ENCODE data around the gene FAM13B. TPM values are rescaled to one million over a fixed set of nuclear protein-coding genes. Genes with fewer than 3 reads are reported as not detected.

The FAM13B gene
- total and polyA plus RNA-seq, 2 of the 8 experiments (the other 6 are each of a cell fraction or from before 2014, with no cell fraction given), result 6.4 to 17.0 TPM

- Histone ChIP-seq H3K27me3 (replicated peaks in 1 of 4; ENCODE audit: control insufficient read depth in 3 of 4, extremely low read depth in 1 of 4, insufficient read depth in 3 of 4, low read length in 3 of 4) (no peaks in the 10 kb centered on the region), H4K5ac (ENCODE audit: insufficient read length, low read depth, low read length) (no peak overlapping the region), H4K91ac (replicated peaks; ENCODE audit: insufficient read length, low read length) (no peak overlapping the region), H4K8ac (ENCODE audit: extremely low read depth, insufficient read depth, low read length) (no peak overlapping the region), H3K23ac (ENCODE audit: insufficient read length) (no peak overlapping the region), H4K20me1 (replicated peaks in 1 of 2; ENCODE audit: control insufficient read depth in 1 of 2, insufficient read depth in 2 of 2, low read length in 2 of 2) (no peaks in the 10 kb centered on the region), H2BK15ac (ENCODE audit: low read length) (no peak overlapping the region), H3K23me2 (ENCODE audit: low read depth, low read length) (no peaks in the 10 kb centered on the region), H3K4me3 (ENCODE audit: extremely low read depth in 1 of 4, insufficient read depth in 2 of 4, low read depth in 3 of 4, low read length in 4 of 4) (no peak overlapping the region), H3K27ac (ENCODE audit: low read depth, low read length) (no peak overlapping the region), H3K4ac (replicated peaks; ENCODE audit: insufficient read length, low read depth, low read length) (no peak overlapping the region), H2BK20ac (ENCODE audit: low read length) (no peak overlapping the region), H2AK5ac (ENCODE audit: low read depth, low read length) (no peak overlapping the region), H3K79me1 (ENCODE audit: low read depth, low read length) (no peaks in the 10 kb centered on the region), H3K18ac (ENCODE audit: extremely low read depth, low read length) (no peak overlapping the region), H3K9me3 (ENCODE audit: insufficient read depth in 2 of 2, low read depth in 1 of 2, low read length in 1 of 2) (no peaks in the 10 kb centered on the region), H3K4me1 (replicated peaks in 1 of 4; ENCODE audit: control insufficient read depth in 3 of 4, insufficient read depth in 4 of 4, low read length in 3 of 4) (no peaks in the 10 kb centered on the region), H3K9ac (replicated peaks in 1 of 4; ENCODE audit: extremely low read depth in 1 of 4, low read depth in 3 of 4, low read length in 3 of 4) (no peak overlapping the region), H2BK5ac (ENCODE audit: low read depth, low read length) (no peak overlapping the region), H3K56ac (replicated peaks; ENCODE audit: insufficient read length, low read depth, low read length) (no peak overlapping the region), H3K36me3 (ENCODE audit: control insufficient read depth in 2 of 4, insufficient read depth in 4 of 4, low read length in 3 of 4) (peaks cover 19 to 74% (median 57%) of the 10 kb centered on the region in 4 experiments), H3K4me2 (ENCODE audit: insufficient read depth in 1 of 2, low read depth in 2 of 2, low read length in 2 of 2) (no peak overlapping the region), H3K79me2 (ENCODE audit: control insufficient read depth in 1 of 2, insufficient read depth in 2 of 2, low read length in 2 of 2) (no peaks in the 10 kb centered on the region), H2AFZ (ENCODE audit: low read length) (no peak overlapping the region), H2BK12ac (ENCODE audit: low read depth, low read length) (no peak overlapping the region), H2BK120ac (replicated peaks; ENCODE audit: low read depth, low read length) (no peak overlapping the region), H3K14ac (ENCODE audit: insufficient read length) (no peak overlapping the region)
- DNase-seq (ENCODE audit: low read depth in 1 of 2, low spot score in 2 of 2) (no peak), FAIRE-seq (no peak)
- ChIA-PET POLR2A (ENCODE audit: partially characterized antibody) (interaction anchor here (1.4 kb wide), 1 partner anchor 10 kb away, joined by 3 read pairs; no protein-coding TSS in a partner anchor), CTCF (ENCODE audit: partially characterized antibody) (no interaction called here)
- TF ChIP-seq RAD21 (IDR thresholded peaks at IDR 0.05 in 1 of 2, conservative IDR thresholded peaks at IDR 0.05 in 1 of 2; ENCODE audit: low read depth in 2 of 2, low read length in 2 of 2) (no peak), EGR1 (IDR thresholded peaks at IDR 0.05; ENCODE audit: borderline replicate concordance, low read depth, low read length) (no peak), BRCA1 (IDR thresholded peaks at IDR 0.05; ENCODE audit: low read depth, low read length) (no peak), RFX5 (IDR thresholded peaks at IDR 0.05; ENCODE audit: borderline replicate concordance, low read depth, low read length) (no peak), YY1 (IDR thresholded peaks at IDR 0.05; ENCODE audit: low read depth, low read length) (no peak), KDM4A (IDR thresholded peaks at IDR 0.05; ENCODE audit: low read depth, low read length, severe bottlenecking) (no peak), RXRA (IDR thresholded peaks at IDR 0.05; ENCODE audit: insufficient read depth, low read depth, low read length) (no peak), FOSL1 (IDR thresholded peaks at IDR 0.05; ENCODE audit: insufficient read depth, low read depth, low read length) (no peak), TCF12 (IDR thresholded peaks at IDR 0.05; ENCODE audit: low read depth, low read length) (no peak), USF2 (IDR thresholded peaks at IDR 0.05; ENCODE audit: low read length) (no peak), NANOG (IDR thresholded peaks at IDR 0.05; ENCODE audit: insufficient read depth, low read depth, low read length, poor library complexity, severe bottlenecking) (no peak)
- 88% methylated on average over 1 of the region's 1 CpG; no CpG with 5 or more reads in 1 of the 2 experiments for WGBS, 2 experiments (ENCODE audit: extremely low coverage in 1 of 2, insufficient coverage in 1 of 2, insufficient read length in 1 of 2, insufficient replicate concordance in 2 of 2, low coverage in 1 of 2, low lambda C conversion rate in 2 of 2, missing lambda C conversion rate in 1 of 2)
Observed at GRCh38 chr5:137945825-137946224, 87.1 kb downstream of the FAM13B start.

All from H1 (cell line).